B cell (primary cell): ENCODE results near the gene PM20D2. TPM values are rescaled to one million over a fixed set of nuclear protein-coding genes. Genes with fewer than 3 reads are reported as not detected.

Experiments
- ATAC-seq: fragments of 200-7000 bp; cut with Tn5 transposase; one replicate; pipeline ENCODE4 v1.10.0; 2021; ENCODE audit warnings: low read depth, mild to moderate bottlenecking, moderate number of reproducible peaks, moderate library complexity
- CTCF ChIA-PET: fragments of 350-600 bp; sonication (Branson Sonifier 250); formaldehyde crosslinking; loops from one replicate; lab custom pipeline; 2021; ENCODE audit warnings: antibody characterized with exemption, inconsistent platforms; lab: Charles Lee
- POLR2A ChIA-PET: fragments of 350-600 bp; sonication (Branson Sonifier 250); formaldehyde crosslinking; loops from one replicate; lab custom pipeline; 2021; ENCODE audit warnings: antibody characterized with exemption; lab: Charles Lee
- DNase-seq: peaks from one replicate; pipeline ENCODE4 v3.0.0; 2013
- H2AFZ ChIP-seq: 2 replicates; pipeline ENCODE4 v1.6.1; 2012; ENCODE audit warnings: mild to moderate bottlenecking, low read depth, low read length; ENCODE audit not compliant: insufficient read depth, poor library complexity, severe bottlenecking
- H3K27ac ChIP-seq, 2 donors: 1 replicate in 1 of 2; 2 replicates in 1 of 2; pipeline ENCODE4 v1.5.1; 2012 to 2013; ENCODE audit warnings: low read length in 2 of 2, mild to moderate bottlenecking in 2 of 2, moderate library complexity in 1 of 2
- H3K27me3 ChIP-seq, 4 experiments: fragments of 200-600 bp in 1 of 4; sonication (generic) in 1 of 4; replicated peaks in 1 of 4; 1 replicate in 2 of 4; 2 replicates in 2 of 4; pipeline versions ENCODE4 v1.6.1 to v1.7.0; 2013 to 2016; ENCODE audit warnings: low read length in 3 of 4, mild to moderate bottlenecking in 2 of 4, mixed read lengths in 1 of 4, moderate library complexity in 1 of 4; ENCODE audit not compliant: insufficient read depth in 4 of 4, control insufficient read depth in 3 of 4; ENCODE audit errors: control extremely low read depth in 1 of 4
- H3K36me3 ChIP-seq, 2 experiments: replicated peaks in 1 of 2; 1 replicate in 1 of 2; 2 replicates in 1 of 2; pipeline versions ENCODE4 v1.6.1 to v1.7.1; 2013; ENCODE audit warnings: low read length in 1 of 2; ENCODE audit not compliant: insufficient read depth in 2 of 2, control insufficient read depth in 1 of 2; ENCODE audit errors: control extremely low read depth in 1 of 2, extremely low read depth in 1 of 2
- H3K4me1 ChIP-seq, 2 donors: fragments of 200-600 bp in 1 of 2; sonication (generic) in 1 of 2; 1 replicate in 1 of 2; 2 replicates in 1 of 2; pipeline versions ENCODE4 v1.5.1 to v1.6.1; 2013 to 2017; ENCODE audit warnings: low read length in 2 of 2; ENCODE audit not compliant: control insufficient read depth in 2 of 2, insufficient read depth in 2 of 2
- H3K4me2 ChIP-seq: replicated peaks from 2 replicates; pipeline ENCODE3; 2012; ENCODE audit warnings: mild to moderate bottlenecking, low read depth, low read length; ENCODE audit not compliant: poor library complexity, severe bottlenecking
- H3K4me3 ChIP-seq, 5 experiments: fragments of 200-600 bp in 1 of 5; sonication (generic) in 1 of 5; 1 replicate in 3 of 5; 2 replicates in 2 of 5; pipeline versions ENCODE4 v1.5.1 to v1.7.0; 2011 to 2016; ENCODE audit warnings: low read length in 4 of 5, mild to moderate bottlenecking in 4 of 5, low read depth in 2 of 5, control low read depth in 1 of 5, moderate library complexity in 1 of 5; ENCODE audit not compliant: insufficient read depth in 1 of 5; ENCODE audit errors: control extremely low read depth in 1 of 5, extremely low read depth in 1 of 5
- H3K79me2 ChIP-seq: fragments of 200-600 bp; sonication (generic); one replicate; pipeline ENCODE4 v1.6.0; 2016; ENCODE audit warnings: low read length; ENCODE audit not compliant: control insufficient read depth, insufficient read depth
- H3K9ac ChIP-seq: fragments of 200-600 bp; sonication (generic); 2 replicates; pipeline ENCODE4 v1.6.1; 2017; ENCODE audit warnings: mild to moderate bottlenecking, low read length, moderate library complexity
- H3K9me3 ChIP-seq, 3 donors: one replicate each; pipeline versions ENCODE4 v1.6.1 to v1.7.1; 2013; ENCODE audit warnings: low read length in 2 of 3; ENCODE audit not compliant: control insufficient read depth in 2 of 3, insufficient read depth in 1 of 3; ENCODE audit errors: control extremely low read depth in 1 of 3
- H4K20me1 ChIP-seq: 2 replicates; pipeline ENCODE4 v1.6.0; 2012; ENCODE audit warnings: mild to moderate bottlenecking, low read length; ENCODE audit not compliant: insufficient read depth, control insufficient read depth, poor library complexity, severe bottlenecking
- H3K27ac Mint-ChIP-seq: one replicate; pipeline ENCODE4 v1.8.0; 2021; ENCODE audit warnings: mixed read lengths
- H3K27me3 Mint-ChIP-seq: one replicate; pipeline ENCODE4 v1.8.0; 2021; ENCODE audit warnings: mixed read lengths
- H3K4me1 Mint-ChIP-seq: one replicate; pipeline ENCODE4 v1.8.0; 2021; ENCODE audit warnings: mixed read lengths
- H3K4me3 Mint-ChIP-seq: one replicate; pipeline ENCODE4 v1.8.0; 2021; ENCODE audit warnings: mixed read lengths
- H3K9me3 Mint-ChIP-seq: one replicate; pipeline ENCODE4 v1.8.0; 2022; ENCODE audit warnings: mixed read lengths; ENCODE audit not compliant: insufficient read depth
- EZH2 ChIP-seq: IDR thresholded peaks from 2 replicates; pipeline ENCODE4 v1.6.1; 2012; ENCODE audit warnings: borderline replicate concordance, low read depth, mild to moderate bottlenecking, moderate library complexity, low read length; ENCODE audit not compliant: insufficient read depth, poor library complexity, severe bottlenecking
- WGBS: methylation state at CpG from one replicate; pipeline ENCODE4 v1.1.5; 2013; ENCODE audit warnings: missing lambda C conversion rate; ENCODE audit not compliant: insufficient coverage; 5-methylcytosine and 5-hydroxymethylcytosine counted together
- intact Hi-C: fragments of 100-400 bp; cut with micrococcal nuclease; formaldehyde crosslinking; loops from one replicate; pipeline ENCODE4 v1.10.0; 2022
- polyA plus RNA-seq: library from polyadenylated mRNA; depleted of rRNA; stranded (reverse); fragments of >200 nt; gene quantifications from 2 replicates; pipeline ENCODE4 v1.2.3, GENCODE V29; 2012
- total RNA-seq, 2 donors: library from RNA; stranded (reverse); fragments of 120-200 nt in 1 of 2; gene quantifications; 1 replicate in 1 of 2; 2 replicates in 1 of 2; pipeline versions ENCODE4 v1.2.3 to v1.2.4, GENCODE V29; 2013 to 2022
- TF ChIP-seq, protein P1 (sequence below): fragments of 200-600 bp; IDR thresholded peaks from one replicate; pipeline ENCODE4 v1.8.0; 2022; ENCODE audit warnings: antibody characterized with exemption, mild to moderate bottlenecking

The PM20D2 gene
- total and polyA plus RNA-seq, 2 donors (not counting 1 experiment from before 2014, with no cell fraction given), result 7.4 to 16.4 TPM

DNA sequence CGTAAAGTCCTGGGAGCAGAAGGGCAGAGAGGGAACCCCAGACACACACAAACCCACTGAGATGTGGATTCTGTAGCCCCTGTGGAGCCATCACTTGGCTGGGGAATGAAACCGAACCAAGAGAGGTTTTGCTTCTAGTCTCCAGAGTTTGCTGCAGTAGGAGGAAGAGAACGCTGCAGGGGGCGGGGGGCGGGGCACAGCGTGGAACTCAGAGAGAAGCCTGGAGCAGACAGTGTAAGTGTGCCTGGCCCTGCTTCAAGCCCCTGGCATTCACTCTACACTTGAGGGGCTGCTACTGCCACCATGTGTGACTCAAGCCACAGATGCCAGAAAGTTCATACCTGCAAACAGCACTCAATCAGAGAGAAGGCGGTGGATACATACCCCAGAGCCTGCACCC lies 52.4 kb downstream of the PM20D2 start:
- Mint-ChIP-seq H3K4me1 (no peaks in the 10 kb centered on the region), H3K27me3 (peaks cover 6% of the 10 kb centered on the region), H3K4me3 (no peak overlapping the region), H3K27ac (no peak overlapping the region), H3K9me3 (peaks cover 8% of the 10 kb centered on the region)
- Histone ChIP-seq H3K36me3 (no peaks in the 10 kb centered on the region), H3K4me3 (no peak overlapping the region), H3K4me1 (no peaks in the 10 kb centered on the region), H3K9me3 (peaks cover 2 to 17% (median 15%) of the 10 kb centered on the region in 3 donors), H2AFZ (no peak overlapping the region), H3K27me3 (no peaks in the 10 kb centered on the region), H3K4me2 (no peak overlapping the region), H3K9ac (no peak overlapping the region), H4K20me1 (no peaks in the 10 kb centered on the region), H3K79me2 (no peaks in the 10 kb centered on the region), H3K27ac (no peak overlapping the region)
- ChIA-PET POLR2A (no interaction called here), CTCF (no interaction called here)
- 81% methylated on average over 7 of the region's 7 CpGs for WGBS
- TF ChIP-seq, protein P1, sequence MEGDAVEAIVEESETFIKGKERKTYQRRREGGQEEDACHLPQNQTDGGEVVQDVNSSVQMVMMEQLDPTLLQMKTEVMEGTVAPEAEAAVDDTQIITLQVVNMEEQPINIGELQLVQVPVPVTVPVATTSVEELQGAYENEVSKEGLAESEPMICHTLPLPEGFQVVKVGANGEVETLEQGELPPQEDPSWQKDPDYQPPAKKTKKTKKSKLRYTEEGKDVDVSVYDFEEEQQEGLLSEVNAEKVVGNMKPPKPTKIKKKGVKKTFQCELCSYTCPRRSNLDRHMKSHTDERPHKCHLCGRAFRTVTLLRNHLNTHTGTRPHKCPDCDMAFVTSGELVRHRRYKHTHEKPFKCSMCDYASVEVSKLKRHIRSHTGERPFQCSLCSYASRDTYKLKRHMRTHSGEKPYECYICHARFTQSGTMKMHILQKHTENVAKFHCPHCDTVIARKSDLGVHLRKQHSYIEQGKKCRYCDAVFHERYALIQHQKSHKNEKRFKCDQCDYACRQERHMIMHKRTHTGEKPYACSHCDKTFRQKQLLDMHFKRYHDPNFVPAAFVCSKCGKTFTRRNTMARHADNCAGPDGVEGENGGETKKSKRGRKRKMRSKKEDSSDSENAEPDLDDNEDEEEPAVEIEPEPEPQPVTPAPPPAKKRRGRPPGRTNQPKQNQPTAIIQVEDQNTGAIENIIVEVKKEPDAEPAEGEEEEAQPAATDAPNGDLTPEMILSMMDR, result no peak
- intact Hi-C loops, result no loop called here
- no peak for DNase-seq
- ATAC-seq, result no peak

DNA sequence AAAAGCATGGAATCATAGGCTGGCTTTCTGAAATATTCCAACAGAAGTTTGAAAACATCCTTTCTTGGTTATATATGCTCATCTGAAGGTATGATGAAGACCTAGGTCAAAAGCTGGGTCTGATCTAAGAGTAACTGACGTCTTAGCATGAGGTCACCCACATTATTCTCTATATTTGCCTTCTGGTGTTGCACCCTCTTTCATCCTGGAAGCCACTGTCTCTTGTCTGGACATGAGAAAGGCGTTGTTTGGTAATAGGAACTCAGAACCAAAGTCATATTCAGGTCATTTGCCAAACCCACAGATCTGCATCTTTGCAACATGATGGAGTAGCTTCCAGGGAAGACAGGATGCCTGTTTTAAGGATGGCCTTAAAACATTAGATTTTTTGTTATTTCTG lies 53.7 kb downstream of the PM20D2 start:
- intact Hi-C loops, result no loop called here
- no peak overlapping the region for H3K27ac ChIP-seq
- Mint-ChIP-seq H3K27me3 (peaks cover 6% of the 10 kb centered on the region), H3K4me1 (no peaks in the 10 kb centered on the region), H3K27ac (no peak overlapping the region), H3K4me3 (no peak overlapping the region), H3K9me3 (peaks cover 8% of the 10 kb centered on the region)
- no peak for ATAC-seq
- CTCF ChIA-PET, result no interaction called here
- H3K4me1 ChIP-seq, result no peaks in the 10 kb centered on the region
- H3K36me3 ChIP-seq, result no peaks in the 10 kb centered on the region
- POLR2A ChIA-PET, result no interaction called here
- no peak for DNase-seq
- H2AFZ ChIP-seq, result no peak overlapping the region
- no peak overlapping the region for H3K4me2 ChIP-seq
- no peaks in the 10 kb centered on the region for H3K79me2 ChIP-seq
- no peak for TF ChIP-seq EZH2
- TF ChIP-seq, protein P1, result no peak
- no peak overlapping the region for H3K4me3 ChIP-seq
- H3K27me3 ChIP-seq, result no peaks in the 10 kb centered on the region
- H3K9me3 ChIP-seq, result peaks cover 2 to 11% (median 11%) of the 10 kb centered on the region in 3 donors
- no peak overlapping the region for H3K9ac ChIP-seq
- 50% methylated on average over 1 of the region's 2 CpGs for WGBS
- H4K20me1 ChIP-seq, result no peaks in the 10 kb centered on the region
